ENCODE data around the gene ZNF543.

The ZNF543 gene

GRCh38 chr19:57327993-57328392 is 7.7 kb downstream of the ZNF543 start:
- no peak overlapping the region for H2AFZ ChIP-seq (ENCODE audit: low read length)
- no peak overlapping the region for H3K9ac ChIP-seq (ENCODE audit: low read length)
- H4K20me1 ChIP-seq (ENCODE audit: insufficient read depth, low read length), result no peaks in the 10 kb centered on the region

GRCh38 chr19:57334191-57334590 is 13.9 kb downstream of the ZNF543 start:
- no peaks in the 10 kb centered on the region for H3K4me1 ChIP-seq (ENCODE audit: insufficient read depth, low read length, severe bottlenecking)
- no peak overlapping the region for H3K4me3 ChIP-seq (ENCODE audit: low read depth, low read length, poor library complexity, severe bottlenecking)
- no peak overlapping the region for H3K9ac ChIP-seq (ENCODE audit: low read length)
- H3F3A ChIP-seq (ENCODE audit: insufficient read depth, low read length), result no peaks in the 10 kb centered on the region
- TF ChIP-seq EZH2 (IDR thresholded peaks at IDR 0.05; ENCODE audit: borderline replicate concordance, low read length) (no peak), CTCF (IDR thresholded peaks at IDR 0.05; ENCODE audit: low read length) (no peak)
- no peak overlapping the region for H2AFZ ChIP-seq (ENCODE audit: low read length)
- no peaks in the 10 kb centered on the region for H3K9me2 ChIP-seq (ENCODE audit: low read depth, low read length)
- H3K27ac ChIP-seq (ENCODE audit: low read depth, low read length, poor library complexity, severe bottlenecking), result no peak overlapping the region
- no peaks in the 10 kb centered on the region for H4K20me1 ChIP-seq (ENCODE audit: insufficient read depth, low read length)
- no peaks in the 10 kb centered on the region for H3K9me3 ChIP-seq (ENCODE audit: low read length)
- H3K79me2 ChIP-seq (ENCODE audit: insufficient read depth, low read length), result no peaks in the 10 kb centered on the region
- H3K36me3 ChIP-seq (ENCODE audit: insufficient read depth, low read length), result peaks cover 24% of the 10 kb centered on the region
- no peak overlapping the region for H3K4me2 ChIP-seq (ENCODE audit: low read length)
- H3K27me3 ChIP-seq (ENCODE audit: insufficient read depth, low read length), result no peaks in the 10 kb centered on the region

More at GRCh38 chr19:57327993-57328392, 7.7 kb downstream of the ZNF543 start:
- no peaks in the 10 kb centered on the region for H3F3A ChIP-seq (ENCODE audit: insufficient read depth, low read length)
- H3K36me3 ChIP-seq (ENCODE audit: insufficient read depth, low read length), result peaks cover 83% of the 10 kb centered on the region
- no peak overlapping the region for H3K27ac ChIP-seq (ENCODE audit: low read depth, low read length, poor library complexity, severe bottlenecking)
- no peak overlapping the region for H3K4me3 ChIP-seq (ENCODE audit: low read depth, low read length, poor library complexity, severe bottlenecking)
- H3K9me2 ChIP-seq (ENCODE audit: low read depth, low read length), result no peaks in the 10 kb centered on the region
- H3K27me3 ChIP-seq (ENCODE audit: insufficient read depth, low read length), result no peaks in the 10 kb centered on the region
- H3K4me1 ChIP-seq (ENCODE audit: insufficient read depth, low read length, severe bottlenecking), result no peaks in the 10 kb centered on the region
- H3K9me3 ChIP-seq (ENCODE audit: low read length), result peaks cover 3% of the 10 kb centered on the region; the same call in 1 of the 2 replicates
- TF ChIP-seq CTCF (IDR thresholded peaks at IDR 0.05; ENCODE audit: low read length), result no peak
- TF ChIP-seq EZH2 (IDR thresholded peaks at IDR 0.05; ENCODE audit: borderline replicate concordance, low read length), result no peak
- H3K4me2 ChIP-seq (ENCODE audit: low read length), result no peak overlapping the region
- no peaks in the 10 kb centered on the region for H3K79me2 ChIP-seq (ENCODE audit: insufficient read depth, low read length)

- no peak overlapping the region for H3K4me2 ChIP-seq (ENCODE audit: low read length)
- H2AFZ ChIP-seq (ENCODE audit: low read length), result no peak overlapping the region
These were observed 18.6 kb downstream of the ZNF543 start for GRCh38 chr19:57338877-57339276.

More at GRCh38 chr19:57338877-57339276, 18.6 kb downstream of the ZNF543 start:
- TF ChIP-seq CTCF (IDR thresholded peaks at IDR 0.05; ENCODE audit: low read length), result no peak
- TF ChIP-seq EZH2 (IDR thresholded peaks at IDR 0.05; ENCODE audit: borderline replicate concordance, low read length), result no peak
- no peaks in the 10 kb centered on the region for H3K9me2 ChIP-seq (ENCODE audit: low read depth, low read length)
- no peaks in the 10 kb centered on the region for H3F3A ChIP-seq (ENCODE audit: insufficient read depth, low read length)
- no peak overlapping the region for H3K27ac ChIP-seq (ENCODE audit: low read depth, low read length, poor library complexity, severe bottlenecking)
- H3K4me3 ChIP-seq (ENCODE audit: low read depth, low read length, poor library complexity, severe bottlenecking), result no peak overlapping the region
- H3K9ac ChIP-seq (ENCODE audit: low read length), result no peak overlapping the region
- no peaks in the 10 kb centered on the region for H3K4me1 ChIP-seq (ENCODE audit: insufficient read depth, low read length, severe bottlenecking)
- H3K9me3 ChIP-seq (ENCODE audit: low read length), result no peaks in the 10 kb centered on the region
- H3K79me2 ChIP-seq (ENCODE audit: insufficient read depth, low read length), result no peaks in the 10 kb centered on the region
- H3K36me3 ChIP-seq (ENCODE audit: insufficient read depth, low read length), result no peaks in the 10 kb centered on the region
- H4K20me1 ChIP-seq (ENCODE audit: insufficient read depth, low read length), result no peaks in the 10 kb centered on the region
- no peaks in the 10 kb centered on the region for H3K27me3 ChIP-seq (ENCODE audit: insufficient read depth, low read length)

Measured in OCI-LY1 (cell line).